DOHH2 (cell line): ENCODE results near the gene ALDH1A1.

Experiments
- CTCF ChIP-seq: fragments of 200-600 bp; sonication (generic); IDR thresholded peaks from one replicate; pipeline ENCODE4 v1.5.1; 2014; ENCODE audit warnings: antibody characterized with exemption, mild to moderate bottlenecking, low read depth, low read length; ENCODE audit not compliant: poor library complexity, severe bottlenecking
- EZH2phosphoT487 ChIP-seq: fragments of 200-600 bp; sonication (generic); IDR thresholded peaks from 2 replicates; pipeline ENCODE4 v1.6.1; 2017; ENCODE audit warnings: borderline replicate concordance, mild to moderate bottlenecking, antibody characterized with exemption, low read length, moderate library complexity, mixed read lengths

DNA sequence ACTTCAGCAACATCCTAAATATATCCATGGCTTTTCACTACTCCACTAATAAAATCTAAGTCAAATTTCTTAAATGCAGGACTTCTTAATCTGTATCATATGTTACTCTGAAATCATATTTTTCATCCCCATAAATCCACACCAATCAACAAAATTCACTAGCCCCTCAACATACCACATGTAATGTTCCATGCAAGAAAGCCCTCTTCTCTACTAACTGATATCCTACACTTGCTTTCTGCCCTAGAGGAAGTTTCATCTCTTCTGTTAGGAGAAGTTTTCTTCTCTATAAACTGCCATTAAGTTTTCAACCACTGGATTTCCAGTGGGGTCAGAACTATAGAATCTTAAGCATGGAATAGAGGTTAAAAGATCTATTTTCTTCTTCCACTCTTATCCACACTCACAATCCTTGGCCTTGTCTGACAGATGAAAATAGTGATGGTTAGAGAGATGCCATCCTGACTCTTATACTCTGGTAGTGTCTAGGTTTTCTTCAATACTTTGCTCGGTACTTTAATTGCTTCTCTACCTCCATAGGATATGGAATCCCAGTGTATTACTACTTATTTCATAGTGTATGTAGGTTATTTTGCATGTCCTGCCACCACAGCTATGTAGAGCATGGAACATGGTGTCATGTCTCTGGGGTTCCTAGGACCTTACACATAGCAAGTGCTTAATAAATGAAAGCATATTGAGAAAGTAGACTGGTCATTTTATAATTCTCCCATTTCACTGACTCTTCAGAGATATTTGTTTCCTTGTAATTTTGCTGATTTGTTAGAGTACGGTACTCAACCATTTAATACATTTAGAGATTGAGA lies 48.4 kb downstream of the ALDH1A1 start:
- TF ChIP-seq CTCF (no peak), EZH2phosphoT487 (no peak)
